ENCODE measurements around the gene PDE6D. TPM values are rescaled to one million over a fixed set of nuclear protein-coding genes. Genes with fewer than 3 reads are reported as not detected.

The PDE6D gene
- total and polyA plus RNA-seq, 2 of the 13 experiments (the other 11 are each of a cell fraction or from before 2014, with no cell fraction given): 14.1 to 23.2 TPM

DNA sequence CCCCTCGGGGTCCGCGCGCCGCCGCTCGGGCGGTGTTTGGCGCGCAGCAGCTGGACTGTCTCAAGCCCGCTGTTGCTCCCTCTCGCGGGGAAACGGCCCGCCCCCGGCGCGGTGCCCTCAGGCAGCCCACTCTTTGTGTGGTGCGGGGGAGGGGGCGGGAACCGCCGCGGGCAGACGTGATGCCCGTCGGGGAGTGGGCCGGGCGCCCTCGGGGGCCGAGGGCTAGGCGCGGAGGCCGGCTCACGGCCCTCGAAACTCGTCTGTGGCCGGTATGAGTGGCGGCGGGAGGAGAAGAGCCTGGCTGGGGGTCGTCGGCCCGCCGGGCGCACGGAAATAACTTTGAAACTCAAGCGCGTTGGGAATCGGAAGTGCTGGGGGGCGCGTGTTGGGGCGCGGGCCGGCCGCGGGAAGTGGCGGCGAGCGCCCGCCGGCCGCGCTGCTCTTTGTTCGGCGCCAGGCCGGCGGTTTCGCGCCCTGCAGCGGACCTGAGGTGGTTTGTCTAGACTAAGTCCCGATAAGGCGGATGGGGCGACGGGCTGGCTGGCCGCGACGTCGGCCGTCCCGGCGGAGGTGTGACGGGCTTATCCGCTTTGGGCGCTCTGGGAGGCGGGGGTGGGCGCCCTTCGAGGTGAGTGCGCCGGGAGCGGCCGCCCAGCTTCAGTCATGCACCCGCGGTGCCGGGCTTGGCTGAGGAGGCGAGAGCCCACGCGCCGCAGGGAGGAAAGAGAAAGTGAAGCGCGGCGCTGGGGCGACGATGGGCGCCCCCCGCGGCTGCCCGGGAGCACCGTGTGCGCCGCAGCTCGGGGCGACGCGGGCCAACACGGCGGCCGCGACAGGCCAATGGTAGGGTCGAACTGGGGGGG, 72.1 kb downstream of the PDE6D start (continued):
- no peak for TF ChIP-seq ZNF577 (CRISPR knock-in tag; IDR thresholded peaks at IDR 0.05; ENCODE audit: borderline replicate concordance, low read depth)
- TF ChIP-seq SMAD9 (CRISPR knock-in tag; IDR thresholded peaks at IDR 0.05): no peak
- no peak for TF ChIP-seq BRD4 (CRISPR knock-in tag; IDR thresholded peaks at IDR 0.05)
- TF ChIP-seq ZNF674 (CRISPR knock-in tag; IDR thresholded peaks at IDR 0.05; ENCODE audit: low read depth): no peak
- TF ChIP-seq, protein P1, sequence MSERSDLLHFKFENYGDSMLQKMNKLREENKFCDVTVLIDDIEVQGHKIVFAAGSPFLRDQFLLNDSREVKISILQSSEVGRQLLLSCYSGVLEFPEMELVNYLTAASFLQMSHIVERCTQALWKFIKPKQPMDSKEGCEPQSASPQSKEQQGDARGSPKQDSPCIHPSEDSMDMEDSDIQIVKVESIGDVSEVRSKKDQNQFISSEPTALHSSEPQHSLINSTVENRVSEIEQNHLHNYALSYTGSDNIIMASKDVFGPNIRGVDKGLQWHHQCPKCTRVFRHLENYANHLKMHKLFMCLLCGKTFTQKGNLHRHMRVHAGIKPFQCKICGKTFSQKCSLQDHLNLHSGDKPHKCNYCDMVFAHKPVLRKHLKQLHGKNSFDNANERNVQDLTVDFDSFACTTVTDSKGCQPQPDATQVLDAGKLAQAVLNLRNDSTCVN (CRISPR knock-in tag; IDR thresholded peaks at IDR 0.05; ENCODE audit: borderline replicate concordance): no peak
- TF ChIP-seq ZFP41 (CRISPR knock-in tag; IDR thresholded peaks at IDR 0.05; ENCODE audit: borderline replicate concordance): 0 out of 2 replicates have a peak, but pooled peaks have one; percentile 7
- TF ChIP-seq FOXA3 (CRISPR knock-in tag; IDR thresholded peaks at IDR 0.05): no peak; the same call in 1 of the 2 replicates
- no peak for TF ChIP-seq ELF1 (CRISPR knock-in tag; IDR thresholded peaks at IDR 0.05)
- no peak for TF ChIP-seq ISX (CRISPR knock-in tag; conservative IDR thresholded peaks at IDR 0.05)
- TF ChIP-seq ZNF451 (CRISPR knock-in tag; IDR thresholded peaks at IDR 0.05): no peak
- no peak for TF ChIP-seq ZNF773 (CRISPR knock-in tag; IDR thresholded peaks at IDR 0.05; ENCODE audit: borderline replicate concordance)
- TF ChIP-seq ZFP1 (CRISPR knock-in tag; IDR thresholded peaks at IDR 0.05): no peak
- TF ChIP-seq ZMYM4 (CRISPR knock-in tag; IDR thresholded peaks at IDR 0.05): no peak
- no peak for TF ChIP-seq CEBPG (CRISPR knock-in tag; IDR thresholded peaks at IDR 0.05)
- TF ChIP-seq ADNP (CRISPR knock-in tag; IDR thresholded peaks at IDR 0.05): no peak
- no peak for TF ChIP-seq HMGA1 (CRISPR knock-in tag; conservative IDR thresholded peaks at IDR 0.05)
- no peak for TF ChIP-seq ZNF556 (CRISPR knock-in tag; IDR thresholded peaks at IDR 0.05; ENCODE audit: borderline replicate concordance)
- 0 out of 2 replicates have a peak, but pooled peaks have one; percentile 30 for TF ChIP-seq HNRNPL (IDR thresholded peaks at IDR 0.05; ENCODE audit: low read depth, low read length)
- no peak for TF ChIP-seq SRSF1 (optimal IDR thresholded peaks at IDR 0.05; ENCODE audit: low read depth, low read length)
- TF ChIP-seq, protein P2, sequence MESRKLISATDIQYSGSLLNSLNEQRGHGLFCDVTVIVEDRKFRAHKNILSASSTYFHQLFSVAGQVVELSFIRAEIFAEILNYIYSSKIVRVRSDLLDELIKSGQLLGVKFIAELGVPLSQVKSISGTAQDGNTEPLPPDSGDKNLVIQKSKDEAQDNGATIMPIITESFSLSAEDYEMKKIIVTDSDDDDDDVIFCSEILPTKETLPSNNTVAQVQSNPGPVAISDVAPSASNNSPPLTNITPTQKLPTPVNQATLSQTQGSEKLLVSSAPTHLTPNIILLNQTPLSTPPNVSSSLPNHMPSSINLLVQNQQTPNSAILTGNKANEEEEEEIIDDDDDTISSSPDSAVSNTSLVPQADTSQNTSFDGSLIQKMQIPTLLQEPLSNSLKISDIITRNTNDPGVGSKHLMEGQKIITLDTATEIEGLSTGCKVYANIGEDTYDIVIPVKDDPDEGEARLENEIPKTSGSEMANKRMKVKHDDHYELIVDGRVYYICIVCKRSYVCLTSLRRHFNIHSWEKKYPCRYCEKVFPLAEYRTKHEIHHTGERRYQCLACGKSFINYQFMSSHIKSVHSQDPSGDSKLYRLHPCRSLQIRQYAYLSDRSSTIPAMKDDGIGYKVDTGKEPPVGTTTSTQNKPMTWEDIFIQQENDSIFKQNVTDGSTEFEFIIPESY (CRISPR knock-in tag; IDR thresholded peaks at IDR 0.05): no peak
- TF ChIP-seq RCOR2 (CRISPR knock-in tag; IDR thresholded peaks at IDR 0.05): no peak
- TF ChIP-seq KDM4B (CRISPR knock-in tag; IDR thresholded peaks at IDR 0.05): no peak
- TF ChIP-seq RXRA (CRISPR knock-in tag; IDR thresholded peaks at IDR 0.05): peak; percentile 32
- TF ChIP-seq ZNF839 (CRISPR knock-in tag; IDR thresholded peaks at IDR 0.05; ENCODE audit: borderline replicate concordance): no peak
